ENCODE data around the gene ITGA3.
A peak's percentile ranks its signal among the peaks of the same experiment; 100 is the strongest.

ITGA3 gene

DNA sequence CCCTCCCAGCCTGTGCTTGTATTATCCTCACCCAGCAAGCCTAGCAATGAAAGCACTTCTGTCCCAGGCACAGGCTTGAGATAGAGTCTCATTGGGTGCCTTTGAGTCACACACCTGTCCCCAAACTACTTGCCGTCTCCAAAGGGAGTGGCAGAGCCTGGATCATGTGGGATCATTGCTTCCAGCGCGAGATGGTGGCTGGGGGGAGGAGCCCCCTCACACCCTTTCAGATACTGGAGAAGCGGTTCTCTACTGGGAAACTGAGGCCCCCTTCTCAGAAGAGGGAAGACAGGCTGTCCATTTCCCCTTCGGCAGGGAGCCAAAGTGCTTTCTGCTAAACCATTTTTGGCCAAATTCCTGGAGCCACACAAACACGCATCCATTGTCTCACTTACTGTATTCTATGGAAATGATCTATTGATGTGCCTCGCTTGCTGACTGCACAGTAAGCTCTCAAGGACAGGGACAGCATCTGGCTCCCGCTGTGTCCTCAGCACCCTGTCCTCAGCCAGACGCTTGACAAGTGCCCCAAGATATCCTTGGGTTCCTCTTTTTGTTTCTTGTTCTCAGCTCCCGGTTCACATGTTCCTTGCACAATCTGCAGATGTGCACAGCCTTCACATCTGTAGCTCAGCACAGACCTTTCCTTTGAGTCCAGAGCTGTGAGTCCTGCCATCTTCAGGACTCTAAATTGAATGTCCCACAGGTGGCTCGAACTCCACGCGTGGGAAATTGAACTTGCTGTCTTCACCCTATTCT lies 34.9 kb upstream of the ITGA3 start:
- TF ChIP-seq, protein P1, sequence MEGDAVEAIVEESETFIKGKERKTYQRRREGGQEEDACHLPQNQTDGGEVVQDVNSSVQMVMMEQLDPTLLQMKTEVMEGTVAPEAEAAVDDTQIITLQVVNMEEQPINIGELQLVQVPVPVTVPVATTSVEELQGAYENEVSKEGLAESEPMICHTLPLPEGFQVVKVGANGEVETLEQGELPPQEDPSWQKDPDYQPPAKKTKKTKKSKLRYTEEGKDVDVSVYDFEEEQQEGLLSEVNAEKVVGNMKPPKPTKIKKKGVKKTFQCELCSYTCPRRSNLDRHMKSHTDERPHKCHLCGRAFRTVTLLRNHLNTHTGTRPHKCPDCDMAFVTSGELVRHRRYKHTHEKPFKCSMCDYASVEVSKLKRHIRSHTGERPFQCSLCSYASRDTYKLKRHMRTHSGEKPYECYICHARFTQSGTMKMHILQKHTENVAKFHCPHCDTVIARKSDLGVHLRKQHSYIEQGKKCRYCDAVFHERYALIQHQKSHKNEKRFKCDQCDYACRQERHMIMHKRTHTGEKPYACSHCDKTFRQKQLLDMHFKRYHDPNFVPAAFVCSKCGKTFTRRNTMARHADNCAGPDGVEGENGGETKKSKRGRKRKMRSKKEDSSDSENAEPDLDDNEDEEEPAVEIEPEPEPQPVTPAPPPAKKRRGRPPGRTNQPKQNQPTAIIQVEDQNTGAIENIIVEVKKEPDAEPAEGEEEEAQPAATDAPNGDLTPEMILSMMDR (IDR thresholded peaks at IDR 0.05; ENCODE audit: low read depth, low read length): no peak
- TF ChIP-seq, protein P2, sequence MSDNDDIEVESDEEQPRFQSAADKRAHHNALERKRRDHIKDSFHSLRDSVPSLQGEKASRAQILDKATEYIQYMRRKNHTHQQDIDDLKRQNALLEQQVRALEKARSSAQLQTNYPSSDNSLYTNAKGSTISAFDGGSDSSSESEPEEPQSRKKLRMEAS (IDR thresholded peaks at IDR 0.05; ENCODE audit: low read depth, low read length): peak; percentile 46
- peak; percentile 64 for DNase-seq (ENCODE audit: low read depth)
- no peak overlapping the region for H3K4me3 ChIP-seq (ENCODE audit: low read depth, low read length)

DNA sequence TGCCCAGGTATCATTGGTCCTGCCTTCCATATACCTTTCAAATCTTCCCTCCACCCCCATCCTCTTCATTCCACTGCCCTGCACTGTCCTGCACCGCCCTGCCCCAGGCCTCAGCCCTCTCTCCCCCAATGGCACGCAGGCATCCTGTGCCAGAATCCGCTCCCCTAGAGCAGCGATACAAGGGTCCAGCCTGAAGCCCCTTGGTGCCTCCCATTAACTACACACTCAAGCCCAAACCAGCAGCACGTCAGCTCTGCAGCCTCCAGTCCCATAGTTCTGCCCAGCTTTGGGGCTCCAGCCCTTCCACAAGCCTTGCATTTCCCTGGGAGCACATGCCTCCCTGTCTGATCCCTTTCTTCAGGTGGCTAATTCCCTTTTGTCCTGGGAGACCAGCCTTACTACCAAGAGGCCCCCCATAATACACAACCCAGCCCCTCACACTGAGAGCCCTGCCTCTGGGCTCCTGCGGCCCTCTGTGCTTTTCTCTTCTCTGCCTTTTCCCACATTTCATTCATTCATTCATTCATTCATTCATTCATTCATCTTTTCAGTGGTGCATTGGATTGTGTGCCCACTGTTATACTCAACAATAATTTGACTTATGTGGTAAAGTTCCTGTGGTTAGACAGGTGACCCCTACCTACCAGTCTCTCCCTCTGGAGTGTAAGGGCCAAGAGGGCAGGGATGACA lies 34.1 kb upstream of the ITGA3 start:
- DNase-seq (ENCODE audit: low read depth): no peak
- TF ChIP-seq, protein P1 (IDR thresholded peaks at IDR 0.05; ENCODE audit: low read depth, low read length): no peak
- TF ChIP-seq, protein P2 (IDR thresholded peaks at IDR 0.05; ENCODE audit: low read depth, low read length): no peak
- TF ChIP-seq MYC (IDR thresholded peaks at IDR 0.05; ENCODE audit: low read depth, low read length) (no peak), POLR2A (IDR thresholded peaks at IDR 0.05; ENCODE audit: extremely low read depth, insufficient read length) (no peak)
- no peak overlapping the region for H3K4me3 ChIP-seq (ENCODE audit: low read depth, low read length)

DNA sequence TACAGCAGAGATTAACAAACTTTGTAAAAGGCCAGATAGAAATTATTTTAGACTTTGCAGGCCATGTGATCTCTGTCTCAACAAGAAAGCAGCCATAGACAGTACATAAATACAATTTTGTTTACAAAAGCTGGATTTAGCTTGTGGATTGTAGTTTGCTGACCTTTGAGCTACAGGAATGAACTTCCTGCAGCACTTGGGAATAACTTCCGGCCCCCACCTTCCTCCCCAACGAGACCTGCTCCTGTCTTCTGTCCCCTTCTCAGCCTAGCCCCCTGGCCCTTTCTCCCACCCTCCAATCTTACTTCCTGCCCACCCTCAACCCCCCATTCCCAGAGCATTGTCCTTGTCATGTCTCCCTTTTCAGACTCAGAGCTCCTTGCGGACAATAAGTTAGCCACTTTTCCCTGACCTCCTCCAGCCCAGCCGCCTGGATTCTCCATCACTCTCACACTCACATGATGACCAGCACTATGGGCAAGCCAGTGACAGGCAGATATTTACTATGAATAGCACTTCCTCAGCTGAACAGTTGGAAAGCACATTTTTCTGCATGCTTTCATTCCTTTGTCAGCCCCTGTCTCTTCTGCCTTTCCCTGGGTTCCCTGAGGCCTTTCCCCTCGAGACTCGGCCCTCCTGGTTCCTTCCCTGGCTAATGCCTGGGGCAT lies 33.3 kb upstream of the ITGA3 start:
- no peak for DNase-seq (ENCODE audit: low read depth)
- TF ChIP-seq MYC (IDR thresholded peaks at IDR 0.05; ENCODE audit: low read depth, low read length): no peak
- TF ChIP-seq, protein P2 (IDR thresholded peaks at IDR 0.05; ENCODE audit: low read depth, low read length): no peak
- TF ChIP-seq, protein P1 (IDR thresholded peaks at IDR 0.05; ENCODE audit: low read depth, low read length): no peak
- TF ChIP-seq POLR2A (IDR thresholded peaks at IDR 0.05; ENCODE audit: extremely low read depth, insufficient read length): no peak
- H3K4me3 ChIP-seq (ENCODE audit: low read depth, low read length): no peak overlapping the region

DNA sequence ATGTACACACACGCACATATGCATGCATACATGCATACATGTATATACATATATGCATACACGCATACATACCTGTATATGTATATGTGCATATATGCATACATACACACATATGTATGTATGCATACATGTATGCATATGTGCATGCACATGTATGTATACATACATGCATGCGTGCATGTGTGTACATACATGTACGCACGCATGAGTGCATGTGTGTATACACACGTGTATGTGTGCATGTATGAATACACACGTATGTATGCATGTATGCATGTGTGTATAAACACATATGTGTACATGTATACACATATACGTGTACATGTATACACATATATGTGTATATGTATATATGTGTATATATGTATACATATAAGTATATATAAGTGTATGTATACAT lies 32.4 kb upstream of the ITGA3 start:
- H3K4me3 ChIP-seq (ENCODE audit: low read depth, low read length): no peak overlapping the region
- TF ChIP-seq MYC (IDR thresholded peaks at IDR 0.05; ENCODE audit: low read depth, low read length): no peak
- DNase-seq (ENCODE audit: low read depth): no peak

DNA sequence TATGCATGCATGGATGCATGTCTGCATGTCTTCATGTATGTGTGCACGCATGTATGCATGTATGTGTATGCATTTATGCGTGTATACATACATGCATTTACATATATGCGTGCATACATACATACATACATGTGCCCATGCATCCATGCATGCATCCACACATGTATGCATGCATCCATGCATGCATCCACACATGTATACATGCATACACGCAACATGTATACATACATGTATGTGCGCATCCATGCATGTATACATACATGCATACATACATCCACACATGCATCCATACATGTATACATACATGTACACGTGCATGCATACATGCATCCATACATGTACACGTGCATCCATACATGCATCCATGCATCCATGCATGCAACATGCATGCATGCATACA lies 31.1 kb upstream of the ITGA3 start:
- TF ChIP-seq POLR2A (IDR thresholded peaks at IDR 0.05; ENCODE audit: extremely low read depth, insufficient read length) (no peak), MYC (IDR thresholded peaks at IDR 0.05; ENCODE audit: low read depth, low read length) (no peak)
- TF ChIP-seq, protein P1 (IDR thresholded peaks at IDR 0.05; ENCODE audit: low read depth, low read length): no peak
- TF ChIP-seq, protein P2 (IDR thresholded peaks at IDR 0.05; ENCODE audit: low read depth, low read length): no peak
- no peak overlapping the region for H3K4me3 ChIP-seq (ENCODE audit: low read depth, low read length)
- no peak for DNase-seq (ENCODE audit: low read depth)

DNA sequence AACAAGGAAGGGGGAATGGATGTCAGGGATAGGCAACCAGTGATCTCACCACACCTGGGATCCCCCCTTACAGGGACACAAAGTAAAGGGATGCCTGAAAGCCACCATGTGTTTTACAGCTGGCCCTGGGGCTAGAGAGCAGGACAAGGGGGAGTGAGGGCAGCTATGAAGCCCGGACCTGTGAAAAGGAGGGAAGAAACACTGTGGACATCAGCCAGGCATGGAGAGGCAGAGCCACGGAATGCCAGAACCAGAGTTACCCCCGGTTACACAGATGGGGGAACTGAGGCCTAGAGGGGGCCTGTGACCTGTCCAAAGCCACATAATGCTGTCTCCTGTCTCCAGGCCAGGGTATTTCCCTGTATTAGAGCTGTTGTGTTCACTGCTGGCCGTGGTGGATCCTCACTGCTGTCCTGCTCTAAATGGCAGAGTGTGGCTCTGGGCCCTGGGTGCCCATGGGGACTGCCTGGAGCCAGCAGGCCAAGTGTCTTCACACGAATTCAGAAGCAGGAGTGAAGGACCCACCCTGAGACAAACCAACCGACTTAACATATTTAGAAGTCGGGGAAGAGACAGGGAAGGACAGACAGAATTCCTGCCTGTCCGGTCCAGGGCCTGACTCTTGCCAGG lies 29.7 kb upstream of the ITGA3 start:
- H3K4me3 ChIP-seq (ENCODE audit: low read depth, low read length): no peak overlapping the region
- no peak for DNase-seq (ENCODE audit: low read depth)
- no peak for TF ChIP-seq MYC (IDR thresholded peaks at IDR 0.05; ENCODE audit: low read depth, low read length)
- TF ChIP-seq, protein P2 (IDR thresholded peaks at IDR 0.05; ENCODE audit: low read depth, low read length): no peak
- no peak for TF ChIP-seq POLR2A (IDR thresholded peaks at IDR 0.05; ENCODE audit: extremely low read depth, insufficient read length)
- TF ChIP-seq, protein P1 (IDR thresholded peaks at IDR 0.05; ENCODE audit: low read depth, low read length): no peak

Measured in NB4 (cell line).